Hematopoietic multipotent progenitor cell treated with erythropoietin and hydrocortisone succinate and interleukin-3 and kit ligand, for 4 days (in vitro differentiated cells): ENCODE results near the gene TXN2.
"Not testable (repeated sequence)": the region's sequence is repeated elsewhere in the genome, so short reads cannot be mapped to it uniquely, and the experiment has no call there.

Source experiments
- DNase-seq: peaks from one replicate; pipeline ENCODE4 v3.0.0-alpha.2; 2015

The TXN2 gene

DNA sequence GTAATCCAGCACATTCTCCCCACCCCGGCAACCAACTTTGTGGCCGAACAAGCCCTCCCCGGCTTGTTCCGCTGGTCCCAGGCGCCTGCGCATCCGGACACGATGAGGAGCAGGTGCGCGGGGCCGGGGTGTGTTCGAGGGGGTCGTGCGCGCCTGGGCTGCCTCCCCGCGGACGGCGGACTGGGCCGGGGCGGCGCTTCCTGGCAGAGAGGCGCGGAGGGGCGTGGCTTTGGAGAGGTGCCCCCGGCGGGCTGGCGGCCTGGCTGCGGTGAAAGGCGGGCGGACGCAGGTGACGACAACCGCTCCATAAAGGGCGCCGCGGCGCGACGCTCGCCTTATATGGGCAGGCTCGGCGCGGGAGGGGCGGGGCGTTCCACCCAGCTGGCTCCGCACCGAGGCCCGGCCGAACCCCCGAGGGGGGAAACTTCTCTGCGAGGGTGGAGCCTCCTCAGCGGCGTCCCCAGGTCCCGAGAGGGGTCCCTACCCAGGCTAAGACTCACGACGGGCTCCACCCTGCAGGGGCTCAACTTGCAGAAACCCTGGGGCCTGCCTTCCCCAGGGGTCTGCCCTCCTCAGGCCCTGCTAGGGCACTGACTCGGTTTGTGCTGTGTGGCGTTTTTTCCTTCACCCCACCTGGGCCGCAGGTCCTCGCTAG, 26.4 kb downstream of the TXN2 start:
- peak; percentile 97 for DNase-seq

- DNase-seq = no peak
Measured at GRCh38 chr22:36453855-36454378, 27.5 kb downstream of the TXN2 start.

DNA sequence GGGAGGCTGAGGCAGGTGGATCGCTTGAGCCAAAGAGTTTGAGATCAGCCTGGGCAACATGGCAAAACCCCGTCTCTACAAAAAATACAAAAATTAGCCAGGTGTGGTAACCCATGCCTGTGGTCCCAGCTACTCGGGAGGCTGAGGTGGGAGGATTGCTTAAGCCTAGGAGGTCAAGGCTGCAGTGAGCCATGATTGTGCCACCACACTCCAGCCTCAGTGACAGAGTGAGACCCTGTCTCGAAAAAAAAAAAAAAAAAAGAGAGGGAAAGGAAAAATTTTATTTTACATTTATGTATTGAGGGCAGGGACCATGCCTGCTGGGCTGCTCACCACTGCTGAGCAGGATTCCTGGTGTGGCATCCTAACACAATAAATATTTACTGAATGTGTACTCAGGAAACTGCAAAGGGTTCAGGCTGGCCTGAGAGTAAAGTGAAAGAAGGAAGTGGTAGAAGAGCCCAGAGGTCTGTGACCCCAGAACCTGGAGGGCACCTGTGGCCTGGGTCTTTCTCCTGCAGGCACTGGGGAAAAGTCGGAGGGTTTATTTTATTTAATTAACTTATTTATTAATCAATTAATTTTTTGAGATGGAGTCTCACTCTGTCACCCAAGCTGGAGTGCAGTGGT, 28.3 kb downstream of the TXN2 start:
- not testable (repeated sequence) for DNase-seq

- DNase-seq = no peak
Measured at GRCh38 chr22:36452250-36452977, 29.0 kb downstream of the TXN2 start.

DNA sequence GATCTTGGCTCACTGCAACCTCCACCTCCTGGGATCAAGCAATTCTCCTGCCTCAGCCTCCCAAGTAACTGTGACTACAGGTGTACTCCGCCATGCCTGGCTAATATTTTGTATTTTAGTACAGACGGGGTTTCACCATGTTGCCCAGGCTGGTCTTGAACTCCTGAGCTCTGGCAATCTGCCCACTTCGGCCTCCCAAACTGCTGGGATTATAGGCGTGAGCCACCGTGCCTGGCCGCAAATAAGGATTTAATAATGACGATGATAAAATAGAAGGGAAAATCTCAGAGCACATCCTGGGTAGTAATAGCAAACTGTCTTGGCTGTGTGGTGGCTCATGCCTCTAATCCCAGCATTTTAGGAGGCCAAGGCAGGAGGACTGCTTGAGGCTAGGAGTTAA, 30.5 kb downstream of the TXN2 start:
- DNase-seq = not testable (repeated sequence)

DNA sequence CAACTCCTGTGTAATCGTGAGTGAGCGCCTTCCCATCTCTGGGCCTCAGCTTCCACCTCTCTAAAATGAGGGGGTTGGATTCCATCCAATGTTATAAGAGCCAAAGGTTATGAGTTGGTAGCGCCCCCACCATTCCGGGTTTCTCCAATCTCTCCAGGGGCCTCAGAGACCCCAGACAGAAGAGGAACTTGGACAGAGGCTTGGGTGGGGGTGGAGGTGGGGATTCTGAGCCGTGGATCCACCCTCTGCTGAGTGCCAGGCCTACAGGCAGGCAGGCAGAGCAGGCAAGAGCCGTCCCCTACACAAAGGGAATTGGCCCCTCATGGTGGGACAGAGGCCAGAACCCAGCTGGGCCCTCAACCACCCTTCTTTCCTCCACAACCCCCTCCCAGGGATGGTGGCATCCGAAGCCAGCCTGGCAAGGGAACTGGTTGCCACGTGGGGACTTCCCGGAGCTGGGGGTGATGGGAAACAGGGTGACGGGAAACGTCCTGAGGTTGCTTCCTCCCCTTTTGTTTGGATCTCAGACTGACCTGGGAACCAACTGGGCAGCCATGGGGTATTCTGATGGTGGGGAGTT, 31.8 kb downstream of the TXN2 start:
- DNase-seq = no peak

GRCh38 chr22:36447632-36448031, 33.8 kb downstream of the TXN2 start:
- DNase-seq = peak; percentile 61

GRCh38 chr22:36445158-36445668, 36.2 kb downstream of the TXN2 start:
- DNase-seq = no peak

DNA sequence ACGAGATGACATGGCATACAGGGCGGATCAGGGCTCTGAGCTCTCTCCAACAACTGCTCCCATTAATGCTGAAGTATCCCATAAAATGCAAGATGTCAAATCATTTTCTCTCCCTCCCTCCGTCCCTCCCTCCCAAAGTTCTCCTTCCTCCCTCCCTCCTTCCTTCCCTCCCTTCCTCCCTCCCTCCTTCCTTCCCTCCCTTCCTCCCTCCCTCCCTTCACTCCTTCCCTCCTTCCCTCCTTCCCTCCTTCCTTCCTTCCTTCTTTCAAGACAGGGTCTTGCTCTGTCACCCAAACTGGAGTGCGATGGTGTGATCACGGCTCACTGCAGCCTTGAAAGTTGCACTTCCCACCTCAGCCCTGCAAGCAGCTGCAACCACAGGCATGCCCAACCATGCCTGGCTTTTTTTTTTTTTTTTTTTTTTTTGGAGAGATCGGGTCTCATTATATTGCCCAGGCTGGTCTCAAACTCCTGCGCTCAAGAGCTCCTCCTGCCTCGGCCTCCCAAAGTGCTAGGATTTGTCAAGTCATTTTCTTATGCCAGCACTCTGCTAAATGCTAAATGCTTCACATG, 38.2 kb downstream of the TXN2 start:
- no peak for DNase-seq

DNA sequence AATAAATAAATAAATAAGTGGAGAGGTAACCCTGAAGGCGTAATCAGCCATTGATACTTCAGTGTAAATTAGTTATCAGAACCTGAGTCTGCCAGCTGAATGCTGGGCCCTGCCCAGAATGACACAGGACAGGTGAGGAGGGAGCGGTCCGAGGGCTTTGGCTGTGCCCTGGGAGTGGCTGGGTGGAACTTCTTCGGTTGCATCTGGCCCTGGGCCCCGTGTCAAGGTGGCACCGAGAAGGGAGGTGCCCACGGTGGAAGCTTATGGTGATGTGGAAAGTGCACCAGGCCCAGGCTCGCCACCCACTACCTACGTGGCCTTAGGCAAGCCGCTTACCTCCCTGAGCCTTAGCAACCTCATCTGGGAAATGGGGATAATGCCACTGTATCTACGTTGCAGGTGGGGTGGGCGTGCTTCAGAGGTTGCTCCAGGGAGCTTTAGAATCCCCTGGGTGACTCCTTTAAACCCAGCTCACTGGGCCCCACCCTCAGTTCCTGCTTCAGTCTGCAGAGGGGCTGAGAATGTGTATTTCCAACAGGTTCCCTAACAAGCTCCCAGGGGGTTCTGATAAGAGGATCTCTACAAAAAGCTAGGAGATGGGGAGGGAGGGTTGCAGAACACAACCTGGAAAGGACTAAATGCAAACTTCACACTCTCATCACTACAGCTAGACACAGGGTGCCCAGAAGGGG, 38.8 kb downstream of the TXN2 start:
- no peak for DNase-seq

GRCh38 chr22:36440429-36441002, 40.9 kb downstream of the TXN2 start:
- no peak for DNase-seq

DNA sequence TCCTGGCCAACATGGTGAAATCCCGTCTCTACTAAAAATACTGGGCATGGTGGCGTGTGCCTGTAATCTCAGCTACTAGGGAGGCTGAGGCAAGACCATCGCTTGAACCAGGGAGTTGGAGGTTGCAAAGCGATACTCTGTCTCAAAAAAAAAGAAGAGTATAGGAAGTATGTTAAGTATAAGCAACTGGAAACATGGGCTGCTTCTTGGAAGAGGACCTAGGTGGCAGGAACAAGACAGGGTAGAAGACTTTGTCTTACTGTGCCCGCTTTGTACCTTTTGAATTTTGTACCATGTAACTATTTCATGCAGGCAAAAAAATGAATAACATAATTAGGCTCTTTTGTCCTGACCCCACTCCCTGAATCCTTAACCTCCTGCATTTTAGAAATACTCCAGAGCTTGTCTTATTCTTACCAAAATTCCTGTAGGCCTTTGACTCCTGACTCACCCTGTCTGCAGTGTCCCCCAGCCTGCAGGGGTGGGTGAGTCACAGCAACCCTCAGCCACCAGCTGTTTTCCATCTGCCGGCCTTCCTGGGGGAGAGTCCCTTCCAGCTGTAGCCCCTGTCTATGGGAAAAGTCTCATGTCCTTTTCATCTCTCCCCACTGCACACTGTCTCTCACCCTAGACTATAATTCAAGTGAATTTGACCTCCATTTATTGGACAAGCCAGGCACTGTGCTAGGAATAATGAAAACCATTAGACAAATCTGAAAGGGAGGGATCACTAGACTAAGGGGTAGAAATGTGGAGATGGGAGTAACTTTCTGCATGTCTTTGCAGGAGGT, 41.8 kb downstream of the TXN2 start:
- DNase-seq = no peak

DNA sequence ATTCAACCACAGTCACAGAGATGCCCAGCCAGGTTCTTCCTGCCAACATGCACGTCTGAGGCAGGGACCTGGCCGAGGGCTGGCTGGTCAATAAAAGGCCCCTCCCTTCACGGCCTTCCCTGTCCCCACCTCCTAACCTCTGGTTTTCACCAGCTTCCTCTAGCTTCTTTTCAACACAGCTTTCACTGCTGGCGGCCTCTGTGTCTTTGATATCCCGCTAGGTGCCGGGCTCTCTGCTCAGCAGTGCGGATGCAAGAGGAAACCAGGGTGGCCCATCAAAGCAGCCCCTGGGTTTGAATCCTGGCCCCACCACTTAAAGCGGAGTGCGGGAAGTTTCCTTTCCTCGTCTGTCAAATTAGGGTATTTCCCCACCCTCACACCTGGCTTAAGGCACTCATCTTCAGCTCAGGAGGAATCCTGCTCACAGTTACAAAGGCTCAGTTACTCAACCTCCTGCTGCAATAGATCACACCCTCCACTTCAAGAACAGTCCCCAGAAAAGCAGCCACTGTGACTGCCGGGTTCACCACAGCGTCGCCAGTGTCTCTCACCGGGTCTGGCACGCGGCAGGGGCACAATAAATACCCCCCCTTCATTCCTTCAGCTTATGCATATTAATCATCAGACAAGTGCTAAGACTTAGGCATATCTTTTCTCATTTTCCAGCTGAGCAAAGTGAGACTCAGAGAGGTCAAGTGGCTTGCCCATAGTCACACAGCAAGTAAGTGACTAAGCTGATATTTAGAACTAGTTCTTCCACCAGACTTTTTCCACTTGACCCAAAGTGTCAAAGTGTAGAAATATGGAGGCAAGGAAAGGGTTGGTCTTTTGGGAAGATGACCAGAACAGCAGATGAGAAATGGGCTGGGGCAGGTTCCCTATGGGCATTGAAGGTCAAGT, 45.7 kb downstream of the TXN2 start:
- peak; percentile 58 for DNase-seq

DNA sequence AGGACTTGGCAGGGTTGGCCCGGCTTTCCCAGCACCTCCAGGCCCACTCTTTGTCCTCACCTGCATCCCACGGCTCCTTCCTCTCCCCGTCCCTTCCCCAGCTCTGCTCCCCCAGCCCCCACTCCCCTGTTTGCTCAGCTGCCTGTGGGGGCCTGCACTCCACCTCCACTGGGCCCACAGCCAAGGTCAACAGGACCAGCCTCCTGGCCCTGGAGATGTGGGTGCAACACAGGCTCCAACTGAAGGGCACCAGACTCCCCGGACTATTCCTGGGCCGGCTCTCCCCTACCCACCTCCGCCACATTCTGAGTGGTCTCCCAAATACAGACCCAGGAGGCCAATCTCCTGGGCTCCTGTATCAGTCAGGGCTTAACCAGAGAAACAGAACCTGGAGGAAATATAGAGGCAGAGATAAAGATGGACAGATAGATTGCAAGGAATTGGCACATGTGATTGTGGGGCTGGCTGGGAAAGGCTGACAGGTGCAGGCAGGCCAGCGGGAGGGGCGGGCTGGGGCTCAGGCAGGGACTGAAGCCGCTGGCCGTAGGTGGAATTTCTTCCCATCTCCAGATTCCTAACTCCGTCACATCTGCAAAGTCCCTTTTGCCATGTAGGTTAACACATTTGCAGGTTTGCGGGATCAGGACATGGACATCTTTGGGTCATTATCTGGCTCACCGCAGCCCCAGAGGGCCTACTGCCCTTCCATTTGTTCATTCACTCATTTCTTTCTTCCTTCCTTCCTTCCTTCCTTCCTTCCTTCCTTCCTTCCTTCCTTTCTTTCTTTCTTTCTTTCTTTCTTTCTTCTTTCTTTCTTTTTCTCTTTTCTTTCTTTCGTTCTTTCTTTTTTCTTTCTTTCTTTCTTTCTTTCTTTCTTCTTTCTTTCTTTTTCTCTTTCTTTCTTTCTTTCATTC, 47.9 kb downstream of the TXN2 start:
- DNase-seq = no peak

DNA sequence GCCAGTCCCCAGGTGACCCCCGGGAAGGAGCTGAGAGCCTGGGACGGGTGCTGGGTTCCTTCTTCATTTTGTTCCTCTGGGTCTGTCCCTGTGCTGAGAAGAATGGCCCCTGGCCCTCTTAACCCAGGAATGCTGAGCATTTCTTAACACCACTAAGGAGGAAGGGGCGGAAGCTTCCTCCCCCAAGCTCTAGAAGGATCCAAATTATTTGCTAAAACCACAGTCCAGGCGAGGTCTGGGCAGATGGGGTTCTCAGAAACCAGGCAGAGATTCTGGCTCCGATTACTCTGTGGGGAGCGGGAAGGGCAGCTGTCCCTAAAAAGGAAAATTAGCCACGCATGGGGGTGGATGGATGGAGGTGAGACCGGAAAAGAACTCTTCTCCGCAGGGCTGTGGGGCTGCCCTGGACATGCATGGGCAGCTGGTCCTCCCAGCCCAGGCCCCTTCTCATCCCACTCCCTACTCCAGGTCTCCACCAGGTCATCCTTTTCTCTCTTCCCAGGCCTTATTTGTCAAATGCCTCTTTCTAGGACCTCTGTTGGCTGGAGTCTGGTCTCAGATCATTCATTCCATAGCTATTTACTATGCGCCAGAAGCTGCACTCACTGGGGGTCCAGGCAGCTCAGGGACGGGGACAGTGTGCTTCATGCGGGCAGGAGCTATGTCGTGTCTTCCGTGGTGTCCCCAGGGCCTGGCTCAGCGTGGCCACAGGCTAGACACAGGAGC, 48.7 kb downstream of the TXN2 start:
- no peak for DNase-seq

DNA sequence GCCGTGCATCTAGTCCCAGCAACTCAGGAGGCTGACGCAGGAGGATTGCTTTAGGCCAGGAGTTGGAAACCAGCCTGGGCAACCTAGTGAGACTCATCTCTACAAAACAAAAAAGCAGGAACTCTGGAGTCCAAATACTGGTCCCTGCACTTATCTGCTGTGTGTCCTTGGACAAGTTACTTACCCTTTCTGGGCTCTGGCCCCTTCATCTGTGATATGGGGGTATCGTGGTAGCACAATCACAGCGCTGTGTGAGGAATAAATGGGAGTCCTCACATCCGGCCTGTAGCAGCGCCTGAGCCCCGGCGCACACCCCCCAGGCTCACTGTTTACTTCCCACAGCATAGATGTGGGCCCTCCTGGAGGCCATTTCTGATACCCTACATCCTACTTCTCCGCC, 49.5 kb downstream of the TXN2 start:
- DNase-seq = no peak

GRCh38 chr22:36430863-36431262, 50.6 kb downstream of the TXN2 start:
- DNase-seq = no peak

DNA sequence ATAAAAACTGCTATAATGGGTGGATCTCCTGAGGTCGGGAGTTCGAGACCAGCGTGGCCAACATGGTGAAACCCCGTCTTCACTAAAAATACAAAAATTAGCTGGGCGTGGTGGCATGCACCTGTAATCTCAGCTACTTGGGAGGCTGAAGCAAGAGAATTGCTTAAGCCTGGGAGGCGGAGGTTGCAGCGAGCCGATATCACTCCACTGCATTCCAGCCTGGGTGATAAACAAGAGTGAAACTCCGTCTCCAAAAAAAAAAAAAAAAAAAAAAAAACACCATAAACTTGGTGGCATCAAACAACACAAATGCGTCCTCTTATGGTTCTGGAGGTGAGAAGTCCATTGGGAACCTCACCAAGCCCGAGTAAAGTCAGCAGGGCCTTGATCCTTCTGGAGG, 53.5 kb downstream of the TXN2 start:
- DNase-seq = not testable (repeated sequence)
